IMR-90 (cell line): ENCODE measurements around the gene ZNF287. TPM values are rescaled to one million over a fixed set of nuclear protein-coding genes. Genes with fewer than 3 reads are reported as not detected.
A peak's percentile ranks its signal among the peaks of the same experiment; 100 is the strongest.

ENCODE experiments used
- ATAC-seq: fragments of 200-7000 bp; cut with Tn5 transposase; 2 replicates; pipeline ENCODE4 v1.9.1; 2020; ENCODE audit warnings: low read depth, mild to moderate bottlenecking, moderate library complexity
- BruUV-seq: library from RNA; stranded (reverse); fragments of 400-500 nt; replicated peaks from 2 replicates; lab custom pipeline; 2021; lab: Mats Ljungman, UMichigan
- CTCF ChIA-PET: fragments of 300-600 bp; formaldehyde crosslinking; extraction: SDS; loops from one replicate; lab custom pipeline; 2021; ENCODE audit warnings: antibody characterized with exemption; lab: Yijun Ruan, JAX
- POLR2A ChIA-PET: fragments of 300-600 bp; sonication (Branson Sonifier 250); formaldehyde crosslinking; loops from one replicate; lab custom pipeline; 2022; ENCODE audit warnings: antibody characterized with exemption; ENCODE audit not compliant: unreplicated experiment; lab: Charles Lee
- DNase-seq: peaks from one replicate; pipeline ENCODE4 v3.0.0; 2013
- H2AFZ ChIP-seq: replicated peaks from 2 replicates; pipeline ENCODE3; 2013; ENCODE audit warnings: low read length, mild to moderate bottlenecking; ENCODE audit not compliant: poor library complexity
- H2AK5ac ChIP-seq: 2 replicates; pipeline ENCODE4 v1.6.1; 2013; ENCODE audit warnings: low read depth, low read length, inconsistent platforms
- H2AK9ac ChIP-seq: replicated peaks from 2 replicates; pipeline ENCODE3; 2013; ENCODE audit warnings: mild to moderate bottlenecking, low read depth, low read length, moderate library complexity; ENCODE audit not compliant: poor library complexity
- H2BK120ac ChIP-seq: 2 replicates; pipeline ENCODE4 v1.6.1; 2013; ENCODE audit warnings: low read depth, low read length, inconsistent platforms
- H2BK15ac ChIP-seq: 3 replicates; pipeline ENCODE4 v1.6.1; 2013; ENCODE audit warnings: low read depth, low read length, inconsistent platforms
- H2BK20ac ChIP-seq: 2 replicates; pipeline ENCODE4 v1.6.1; 2013; ENCODE audit warnings: low read depth, mild to moderate bottlenecking, inconsistent platforms, low read length, moderate library complexity
- H2BK5ac ChIP-seq: 2 replicates; pipeline ENCODE4 v1.6.1; 2013; ENCODE audit warnings: mild to moderate bottlenecking, low read depth, low read length, inconsistent platforms; ENCODE audit not compliant: poor library complexity, severe bottlenecking
- H3K14ac ChIP-seq: replicated peaks from 2 replicates; pipeline ENCODE4 v1.6.1; 2013; ENCODE audit warnings: low read depth, low read length, inconsistent platforms
- H3K18ac ChIP-seq: 2 replicates; pipeline ENCODE4 v1.6.1; 2013; ENCODE audit warnings: low read depth, low read length, control low read depth
- H3K23ac ChIP-seq: 2 replicates; pipeline ENCODE4 v1.6.1; 2013; ENCODE audit warnings: low read depth, low read length, inconsistent platforms
- H3K27ac ChIP-seq: 2 replicates; pipeline ENCODE4 v1.5.1; 2013; ENCODE audit warnings: mild to moderate bottlenecking, control low read depth, low read length; ENCODE audit not compliant: insufficient read depth
- H3K27me3 ChIP-seq: 2 replicates; pipeline ENCODE4 v1.6.1; 2013; ENCODE audit warnings: low read length; ENCODE audit not compliant: control insufficient read depth, insufficient read depth
- H3K36me3 ChIP-seq: 2 replicates; pipeline ENCODE4 v1.6.1; 2013; ENCODE audit warnings: low read length, mixed read lengths; ENCODE audit not compliant: control insufficient read depth, insufficient read depth
- H3K4ac ChIP-seq: 2 replicates; pipeline ENCODE4 v1.6.1; 2013; ENCODE audit warnings: low read depth, low read length, inconsistent platforms
- H3K4me1 ChIP-seq: 2 replicates; pipeline ENCODE4 v1.6.1; 2013; ENCODE audit warnings: low read length, mixed read lengths; ENCODE audit not compliant: control insufficient read depth, insufficient read depth
- H3K4me2 ChIP-seq: 2 replicates; pipeline ENCODE4 v1.6.1; 2013; ENCODE audit warnings: low read depth, mild to moderate bottlenecking, control low read depth, low read length, moderate library complexity
- H3K4me3 ChIP-seq: 2 replicates; pipeline ENCODE4 v1.5.1; 2013; ENCODE audit warnings: low read depth, mild to moderate bottlenecking, control low read depth, low read length, moderate library complexity; ENCODE audit not compliant: insufficient read depth
- H3K56ac ChIP-seq: 2 replicates; pipeline ENCODE4 v1.6.1; 2013; ENCODE audit warnings: low read length, inconsistent platforms; ENCODE audit not compliant: insufficient read depth; ENCODE audit errors: extremely low read depth
- H3K79me1 ChIP-seq, 2 experiments: 2 replicates each; pipeline ENCODE4 v1.6.1; 2013; ENCODE audit warnings: low read length in 2 of 2, inconsistent platforms in 1 of 2, low read depth in 1 of 2
- H3K9ac ChIP-seq: 2 replicates; pipeline ENCODE4 v1.6.1; 2013; ENCODE audit warnings: low read depth, low read length, control low read depth
- H3K9me1 ChIP-seq: 2 replicates; pipeline ENCODE4 v1.6.1; 2013; ENCODE audit warnings: low read length, inconsistent platforms; ENCODE audit not compliant: insufficient read depth
- H3K9me3 ChIP-seq: 2 replicates; pipeline ENCODE4 v1.6.1; 2013; ENCODE audit warnings: low read length; ENCODE audit not compliant: control insufficient read depth, insufficient read depth
- H4K20me1 ChIP-seq: 2 replicates; pipeline ENCODE4 v1.6.1; 2013; ENCODE audit warnings: low read length, inconsistent platforms; ENCODE audit not compliant: insufficient read depth
- H4K5ac ChIP-seq: 2 replicates; pipeline ENCODE4 v1.6.1; 2013; ENCODE audit warnings: mild to moderate bottlenecking, low read depth, low read length, control low read depth
- H4K8ac ChIP-seq, 2 experiments: 2 replicates each; pipeline ENCODE4 v1.6.1; 2013; ENCODE audit warnings: low read depth in 2 of 2, low read length in 2 of 2, control low read depth in 1 of 2, inconsistent platforms in 1 of 2
- H4K91ac ChIP-seq: 2 replicates; pipeline ENCODE4 v1.6.1; 2013; ENCODE audit warnings: low read depth, low read length, inconsistent platforms; ENCODE audit not compliant: insufficient read depth
- BHLHE40 ChIP-seq: fragments of 150-350 bp; IDR thresholded peaks from 2 replicates; pipeline ENCODE4 v1.6.1; 2016; ENCODE audit warnings: mild to moderate bottlenecking, low read depth, low read length
- CEBPB ChIP-seq: IDR thresholded peaks from 2 replicates; pipeline ENCODE4 v1.6.1; 2012; ENCODE audit warnings: low read depth, low read length, improper control_type of control experiment
- FOS ChIP-seq: fragments of 150-350 bp; IDR thresholded peaks from 2 replicates; pipeline ENCODE4 v1.6.1; 2016; ENCODE audit warnings: low read depth, low read length
- NFE2L2 ChIP-seq: fragments of 150-350 bp; IDR thresholded peaks from 2 replicates; pipeline ENCODE4 v1.6.1; 2016; ENCODE audit warnings: low read depth, mild to moderate bottlenecking, low read length
- WGBS, 2 experiments: methylation state at CpG; one replicate each; pipeline versions ENCODE4 v1.1.5 to v1.1.7; 2013; ENCODE audit warnings: missing lambda C conversion rate in 2 of 2; ENCODE audit not compliant: insufficient read length in 1 of 2; ENCODE audit errors: extremely low coverage in 2 of 2; 5-methylcytosine and 5-hydroxymethylcytosine counted together
- dilution Hi-C: fragments of 300-500 bp; cut with HindIII; formaldehyde crosslinking; loops from one replicate; pipeline ENCODE4 v1.14.3; 2018; ENCODE audit warnings: low sequenced_read_pairs; ENCODE audit not compliant: unreplicated experiment
- in situ Hi-C: fragments of 300-500 bp; cut with MboI; formaldehyde crosslinking; loops from 3 replicates; pipeline ENCODE4 v1.14.3; 2019; ENCODE audit warnings: low sequenced_read_pairs, inconsistent platforms, mixed read lengths
- intact Hi-C: fragments of 100-400 bp; cut with micrococcal nuclease; formaldehyde crosslinking; loops from 2 replicates; pipeline ENCODE4 v1.10.0; 2022
- polyA plus RNA-seq, 3 experiments: library from polyadenylated mRNA; depleted of rRNA; stranded (reverse); fragments of >200 nt; gene quantifications; 2 replicates each; pipeline ENCODE4 v1.2.3, GENCODE V29; 2012; ENCODE audit warnings: low replicate concordance in 1 of 3
- total RNA-seq: library from RNA; depleted of rRNA; stranded (reverse); fragments of >200 nt; gene quantifications from 2 replicates; pipeline ENCODE4 v1.2.3, GENCODE V29; 2012
- TF ChIP-seq, protein P1 (sequence below): conservative IDR thresholded peaks from 2 replicates; pipeline ENCODE4 v1.5.1; 2012; ENCODE audit warnings: mild to moderate bottlenecking, low read depth, low read length, improper control_type of control experiment

The ZNF287 gene
- total and polyA plus RNA-seq, 2 of the 4 experiments (the other 2 are of a cell fraction) = 5.3 to 7.0 TPM

- Histone ChIP-seq H3K9me3 (0 out of 2 replicates have a peak, but pooled peaks cover 2% of the 10 kb centered on the region), H2BK120ac (no peak overlapping the region), H3K9ac (no peak overlapping the region), H2AK5ac (no peak overlapping the region), H2AFZ (no peak overlapping the region), H3K79me1 (no peaks in the 10 kb centered on the region), H3K27me3 (peaks cover 12% of the 10 kb centered on the region), H3K23ac (no peak overlapping the region), H3K4me2 (no peak overlapping the region), H3K27ac (no peak overlapping the region), H4K5ac (no peak overlapping the region), H2AK9ac (no peak overlapping the region), H2BK5ac (no peak overlapping the region), H4K20me1 (no peaks in the 10 kb centered on the region), H3K18ac (no peak overlapping the region), H3K14ac (no peak overlapping the region), H3K4me1 (no peaks in the 10 kb centered on the region), H2BK15ac (no peak overlapping the region), H3K4me3 (no peak overlapping the region), H3K56ac (no peak overlapping the region), H3K4ac (no peak overlapping the region), H4K91ac (no peak overlapping the region), H3K36me3 (no peaks in the 10 kb centered on the region), H3K9me1 (no peaks in the 10 kb centered on the region), H4K8ac (no peak overlapping the region), H2BK20ac (no peak overlapping the region)
- dilution Hi-C loops = no loop called here
- WGBS, 2 experiments = no CpG with 5 or more reads among the region's 2 CpGs
- TF ChIP-seq, protein P1, sequence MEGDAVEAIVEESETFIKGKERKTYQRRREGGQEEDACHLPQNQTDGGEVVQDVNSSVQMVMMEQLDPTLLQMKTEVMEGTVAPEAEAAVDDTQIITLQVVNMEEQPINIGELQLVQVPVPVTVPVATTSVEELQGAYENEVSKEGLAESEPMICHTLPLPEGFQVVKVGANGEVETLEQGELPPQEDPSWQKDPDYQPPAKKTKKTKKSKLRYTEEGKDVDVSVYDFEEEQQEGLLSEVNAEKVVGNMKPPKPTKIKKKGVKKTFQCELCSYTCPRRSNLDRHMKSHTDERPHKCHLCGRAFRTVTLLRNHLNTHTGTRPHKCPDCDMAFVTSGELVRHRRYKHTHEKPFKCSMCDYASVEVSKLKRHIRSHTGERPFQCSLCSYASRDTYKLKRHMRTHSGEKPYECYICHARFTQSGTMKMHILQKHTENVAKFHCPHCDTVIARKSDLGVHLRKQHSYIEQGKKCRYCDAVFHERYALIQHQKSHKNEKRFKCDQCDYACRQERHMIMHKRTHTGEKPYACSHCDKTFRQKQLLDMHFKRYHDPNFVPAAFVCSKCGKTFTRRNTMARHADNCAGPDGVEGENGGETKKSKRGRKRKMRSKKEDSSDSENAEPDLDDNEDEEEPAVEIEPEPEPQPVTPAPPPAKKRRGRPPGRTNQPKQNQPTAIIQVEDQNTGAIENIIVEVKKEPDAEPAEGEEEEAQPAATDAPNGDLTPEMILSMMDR = no peak
- TF ChIP-seq FOS (no peak), CEBPB (peak; percentile 93), NFE2L2 (no peak), BHLHE40 (no peak)
- no TSS peak for BruUV-seq
- peak; percentile 22 for DNase-seq
- ChIA-PET CTCF (no interaction called here), POLR2A (no interaction called here)
- ATAC-seq = no peak
- in situ Hi-C loops = no loop called here
- intact Hi-C loops = no loop called here
These were observed 24.5 kb upstream of the ZNF287 start for GRCh38 chr17:16593356-16594102.
